B cell (primary cell): Measurements from ENCODE around the gene FREM2. TPM values are rescaled to one million over a fixed set of nuclear protein-coding genes. Genes with fewer than 3 reads are reported as not detected.

Experiments used
- ATAC-seq: fragments of 200-7000 bp; cut with Tn5 transposase; one replicate; pipeline ENCODE4 v1.10.0; 2021; ENCODE audit warnings: low read depth, mild to moderate bottlenecking, moderate number of reproducible peaks, moderate library complexity
- CTCF ChIA-PET: fragments of 350-600 bp; sonication (Branson Sonifier 250); formaldehyde crosslinking; loops from one replicate; lab custom pipeline; 2021; ENCODE audit warnings: antibody characterized with exemption, inconsistent platforms; lab: Charles Lee
- POLR2A ChIA-PET: fragments of 350-600 bp; sonication (Branson Sonifier 250); formaldehyde crosslinking; loops from one replicate; lab custom pipeline; 2021; ENCODE audit warnings: antibody characterized with exemption; lab: Charles Lee
- DNase-seq: peaks from one replicate; pipeline ENCODE4 v3.0.0; 2013
- H2AFZ ChIP-seq: 2 replicates; pipeline ENCODE4 v1.6.1; 2012; ENCODE audit warnings: mild to moderate bottlenecking, low read depth, low read length; ENCODE audit not compliant: insufficient read depth, poor library complexity, severe bottlenecking
- H3K27ac ChIP-seq, 2 donors: 1 replicate in 1 of 2; 2 replicates in 1 of 2; pipeline ENCODE4 v1.5.1; 2012 to 2013; ENCODE audit warnings: low read length in 2 of 2, mild to moderate bottlenecking in 2 of 2, moderate library complexity in 1 of 2
- H3K27me3 ChIP-seq, 4 experiments: fragments of 200-600 bp in 1 of 4; sonication (generic) in 1 of 4; replicated peaks in 1 of 4; 1 replicate in 2 of 4; 2 replicates in 2 of 4; pipeline versions ENCODE4 v1.6.1 to v1.7.0; 2013 to 2016; ENCODE audit warnings: low read length in 3 of 4, mild to moderate bottlenecking in 2 of 4, mixed read lengths in 1 of 4, moderate library complexity in 1 of 4; ENCODE audit not compliant: insufficient read depth in 4 of 4, control insufficient read depth in 3 of 4; ENCODE audit errors: control extremely low read depth in 1 of 4
- H3K36me3 ChIP-seq, 2 experiments: replicated peaks in 1 of 2; 1 replicate in 1 of 2; 2 replicates in 1 of 2; pipeline versions ENCODE4 v1.6.1 to v1.7.1; 2013; ENCODE audit warnings: low read length in 1 of 2; ENCODE audit not compliant: insufficient read depth in 2 of 2, control insufficient read depth in 1 of 2; ENCODE audit errors: control extremely low read depth in 1 of 2, extremely low read depth in 1 of 2
- H3K4me1 ChIP-seq, 2 donors: fragments of 200-600 bp in 1 of 2; sonication (generic) in 1 of 2; 1 replicate in 1 of 2; 2 replicates in 1 of 2; pipeline versions ENCODE4 v1.5.1 to v1.6.1; 2013 to 2017; ENCODE audit warnings: low read length in 2 of 2; ENCODE audit not compliant: control insufficient read depth in 2 of 2, insufficient read depth in 2 of 2
- H3K4me2 ChIP-seq: replicated peaks from 2 replicates; pipeline ENCODE3; 2012; ENCODE audit warnings: mild to moderate bottlenecking, low read depth, low read length; ENCODE audit not compliant: poor library complexity, severe bottlenecking
- H3K4me3 ChIP-seq, 5 experiments: fragments of 200-600 bp in 1 of 5; sonication (generic) in 1 of 5; 1 replicate in 3 of 5; 2 replicates in 2 of 5; pipeline versions ENCODE4 v1.5.1 to v1.7.0; 2011 to 2016; ENCODE audit warnings: low read length in 4 of 5, mild to moderate bottlenecking in 4 of 5, low read depth in 2 of 5, control low read depth in 1 of 5, moderate library complexity in 1 of 5; ENCODE audit not compliant: insufficient read depth in 1 of 5; ENCODE audit errors: control extremely low read depth in 1 of 5, extremely low read depth in 1 of 5
- H3K79me2 ChIP-seq: fragments of 200-600 bp; sonication (generic); one replicate; pipeline ENCODE4 v1.6.0; 2016; ENCODE audit warnings: low read length; ENCODE audit not compliant: control insufficient read depth, insufficient read depth
- H3K9ac ChIP-seq: fragments of 200-600 bp; sonication (generic); 2 replicates; pipeline ENCODE4 v1.6.1; 2017; ENCODE audit warnings: mild to moderate bottlenecking, low read length, moderate library complexity
- H3K9me3 ChIP-seq, 3 donors: one replicate each; pipeline versions ENCODE4 v1.6.1 to v1.7.1; 2013; ENCODE audit warnings: low read length in 2 of 3; ENCODE audit not compliant: control insufficient read depth in 2 of 3, insufficient read depth in 1 of 3; ENCODE audit errors: control extremely low read depth in 1 of 3
- H4K20me1 ChIP-seq: 2 replicates; pipeline ENCODE4 v1.6.0; 2012; ENCODE audit warnings: mild to moderate bottlenecking, low read length; ENCODE audit not compliant: insufficient read depth, control insufficient read depth, poor library complexity, severe bottlenecking
- H3K27ac Mint-ChIP-seq: one replicate; pipeline ENCODE4 v1.8.0; 2021; ENCODE audit warnings: mixed read lengths
- H3K27me3 Mint-ChIP-seq: one replicate; pipeline ENCODE4 v1.8.0; 2021; ENCODE audit warnings: mixed read lengths
- H3K4me1 Mint-ChIP-seq: one replicate; pipeline ENCODE4 v1.8.0; 2021; ENCODE audit warnings: mixed read lengths
- H3K4me3 Mint-ChIP-seq: one replicate; pipeline ENCODE4 v1.8.0; 2021; ENCODE audit warnings: mixed read lengths
- H3K9me3 Mint-ChIP-seq: one replicate; pipeline ENCODE4 v1.8.0; 2022; ENCODE audit warnings: mixed read lengths; ENCODE audit not compliant: insufficient read depth
- CTCF ChIP-seq: fragments of 200-600 bp; IDR thresholded peaks from one replicate; pipeline ENCODE4 v1.8.0; 2022; ENCODE audit warnings: antibody characterized with exemption, mild to moderate bottlenecking
- EZH2 ChIP-seq: IDR thresholded peaks from 2 replicates; pipeline ENCODE4 v1.6.1; 2012; ENCODE audit warnings: borderline replicate concordance, low read depth, mild to moderate bottlenecking, moderate library complexity, low read length; ENCODE audit not compliant: insufficient read depth, poor library complexity, severe bottlenecking
- WGBS: methylation state at CpG from one replicate; pipeline ENCODE4 v1.1.5; 2013; ENCODE audit warnings: missing lambda C conversion rate; ENCODE audit not compliant: insufficient coverage; 5-methylcytosine and 5-hydroxymethylcytosine counted together
- intact Hi-C: fragments of 100-400 bp; cut with micrococcal nuclease; formaldehyde crosslinking; loops from one replicate; pipeline ENCODE4 v1.10.0; 2022
- polyA plus RNA-seq: library from polyadenylated mRNA; depleted of rRNA; stranded (reverse); fragments of >200 nt; gene quantifications from 2 replicates; pipeline ENCODE4 v1.2.3, GENCODE V29; 2012
- total RNA-seq, 2 donors: library from RNA; stranded (reverse); fragments of 120-200 nt in 1 of 2; gene quantifications; 1 replicate in 1 of 2; 2 replicates in 1 of 2; pipeline versions ENCODE4 v1.2.3 to v1.2.4, GENCODE V29; 2013 to 2022

The FREM2 gene
- total and polyA plus RNA-seq, 2 donors (not counting 1 experiment from before 2014, with no cell fraction given) = not detected

GRCh38 chr13:38902551-38902950 lies 215.7 kb downstream of the FREM2 start:
- ChIA-PET CTCF (no interaction called here), POLR2A (no interaction called here)
- no peak overlapping the region for H3K4me2 ChIP-seq
- no peaks in the 10 kb centered on the region for H4K20me1 ChIP-seq
- H2AFZ ChIP-seq = no peak overlapping the region
- H3K27ac ChIP-seq = no peak overlapping the region
- H3K9me3 Mint-ChIP-seq = no peaks in the 10 kb centered on the region
- intact Hi-C loops = no loop called here
- no peaks in the 10 kb centered on the region for H3K27me3 ChIP-seq
- H3K4me1 ChIP-seq = no peaks in the 10 kb centered on the region
- no peak for ATAC-seq
- no peaks in the 10 kb centered on the region for H3K79me2 ChIP-seq
- no peak for DNase-seq
- no peaks in the 10 kb centered on the region for H3K4me1 Mint-ChIP-seq
- TF ChIP-seq EZH2 (no peak), CTCF (no peak)
- H3K4me3 Mint-ChIP-seq = no peak overlapping the region
- no peak overlapping the region for H3K9ac ChIP-seq
- no CpG with 5 or more reads among the region's 1 CpG for WGBS
- H3K27ac Mint-ChIP-seq = no peak overlapping the region
- no peaks in the 10 kb centered on the region for H3K9me3 ChIP-seq
- H3K36me3 ChIP-seq = no peaks in the 10 kb centered on the region
- no peaks in the 10 kb centered on the region for H3K27me3 Mint-ChIP-seq
- H3K4me3 ChIP-seq = no peak overlapping the region

GRCh38 chr13:38905081-38905480 lies 218.2 kb downstream of the FREM2 start:
- H3K4me1 ChIP-seq = no peaks in the 10 kb centered on the region
- Mint-ChIP-seq H3K4me3 (no peak overlapping the region), H3K27me3 (no peaks in the 10 kb centered on the region), H3K27ac (no peak overlapping the region), H3K9me3 (no peaks in the 10 kb centered on the region), H3K4me1 (no peaks in the 10 kb centered on the region)
- H2AFZ ChIP-seq = no peak overlapping the region
- no peak for ATAC-seq
- 100% methylated on average over 1 of the region's 3 CpGs for WGBS
- H3K27ac ChIP-seq = no peak overlapping the region
- H3K36me3 ChIP-seq = no peaks in the 10 kb centered on the region
- DNase-seq = no peak
- H3K9me3 ChIP-seq = no peaks in the 10 kb centered on the region
- H3K79me2 ChIP-seq = no peaks in the 10 kb centered on the region
- ChIA-PET POLR2A (no interaction called here), CTCF (interaction anchor here (1.1 kb wide), 1 partner anchor 10 kb away, joined by 3 read pairs; no protein-coding TSS in a partner anchor)
- intact Hi-C loops = no loop called here
- H3K4me3 ChIP-seq = no peak overlapping the region
- no peak overlapping the region for H3K4me2 ChIP-seq
- no peak overlapping the region for H3K9ac ChIP-seq
- H4K20me1 ChIP-seq = no peaks in the 10 kb centered on the region
- H3K27me3 ChIP-seq = no peaks in the 10 kb centered on the region
- no peak for TF ChIP-seq CTCF
- no peak for TF ChIP-seq EZH2
